ENCODE measurements around the gene C1orf116. TPM values are rescaled to one million over a fixed set of nuclear protein-coding genes. Genes with fewer than 3 reads are reported as not detected.
A peak's percentile ranks its signal among the peaks of the same experiment; 100 is the strongest.

The C1orf116 gene
- total RNA-seq, 1 experiment from 2014 or later, result 124 TPM

GRCh38 chr1:207055386-207056001, 22.9 kb upstream of the C1orf116 start:
- CTCF ChIA-PET, result no interaction called here
- TF ChIP-seq CTCF (IDR thresholded peaks at IDR 0.05; ENCODE audit: unreplicated experiment), result no peak
- no peak overlapping the region for H3K27ac Mint-ChIP-seq (ENCODE audit: unreplicated experiment)
- H3K4me3 Mint-ChIP-seq (ENCODE audit: low read depth, unreplicated experiment), result no peak overlapping the region
- BruUV-seq (replicated peaks), result no TSS peak
- no peak for DNase-seq
- peaks cover 43% of the 10 kb centered on the region for H3K4me1 Mint-ChIP-seq (ENCODE audit: low read depth, unreplicated experiment)
- H3K36me3 Mint-ChIP-seq (ENCODE audit: insufficient read depth, unreplicated experiment), result peaks cover 57% of the 10 kb centered on the region
- intact Hi-C loops (cut with micrococcal nuclease; ENCODE audit: unreplicated experiment), result loop anchor here (10.0 kb wide), 1 partner anchor 51 kb away; no protein-coding TSS in a partner anchor
- no peaks in the 10 kb centered on the region for H3K9me3 Mint-ChIP-seq (ENCODE audit: low read depth, unreplicated experiment)
- H3K27me3 Mint-ChIP-seq (ENCODE audit: unreplicated experiment), result no peaks in the 10 kb centered on the region

- intact Hi-C loops (cut with micrococcal nuclease; ENCODE audit: unreplicated experiment), result loop anchor here (10.0 kb wide), 1 partner anchor 50 kb away; no protein-coding TSS in a partner anchor
- no TSS peak for BruUV-seq (replicated peaks)
- no peaks in the 10 kb centered on the region for H3K27me3 Mint-ChIP-seq (ENCODE audit: unreplicated experiment)
- CTCF ChIA-PET, result no interaction called here
- peaks cover 67% of the 10 kb centered on the region for H3K36me3 Mint-ChIP-seq (ENCODE audit: insufficient read depth, unreplicated experiment)
- DNase-seq, result no peak
- peaks cover 48% of the 10 kb centered on the region for H3K4me1 Mint-ChIP-seq (ENCODE audit: low read depth, unreplicated experiment)
- H3K9me3 Mint-ChIP-seq (ENCODE audit: low read depth, unreplicated experiment), result no peaks in the 10 kb centered on the region
- peak overlapping the region; percentile 97 for H3K4me3 Mint-ChIP-seq (ENCODE audit: low read depth, unreplicated experiment)
- H3K27ac Mint-ChIP-seq (ENCODE audit: unreplicated experiment), result no peak overlapping the region
- TF ChIP-seq CTCF (IDR thresholded peaks at IDR 0.05; ENCODE audit: unreplicated experiment), result no peak
These were observed 21.9 kb upstream of the C1orf116 start for GRCh38 chr1:207054491-207054890.

GRCh38 chr1:207052911-207053769, 20.6 kb upstream of the C1orf116 start, which contains the start of gene PFKFB2:
Gene PFKFB2 (plus strand): TSS chr1:207053275. CDS start chr1:207054718, 1,443 bp downstream.
- H3K27me3 Mint-ChIP-seq (ENCODE audit: unreplicated experiment), result no peaks in the 10 kb centered on the region

More at GRCh38 chr1:207052911-207053769, 20.6 kb upstream of the C1orf116 start, which contains the start of gene PFKFB2:
- peaks cover 68% of the 10 kb centered on the region for H3K36me3 Mint-ChIP-seq (ENCODE audit: insufficient read depth, unreplicated experiment)
- DNase-seq, result peak; percentile 100
- peak; percentile 45 for TF ChIP-seq CTCF (IDR thresholded peaks at IDR 0.05; ENCODE audit: unreplicated experiment)
- CTCF ChIA-PET, result interaction anchor here (0.6 to 4.9 kb wide), 13 partner anchors 13 to 583 kb away, joined by 3 to 54 read pairs (median 4); partner anchors contain the start of genes C1orf116 and IKBKE
- peaks cover 58% of the 10 kb centered on the region for H3K4me1 Mint-ChIP-seq (ENCODE audit: low read depth, unreplicated experiment)
- peak within 1 kb of the TSS; percentile 93 for H3K27ac Mint-ChIP-seq (ENCODE audit: unreplicated experiment)
- no peaks in the 10 kb centered on the region for H3K9me3 Mint-ChIP-seq (ENCODE audit: low read depth, unreplicated experiment)
- peak within 1 kb of the TSS; percentile 97 for H3K4me3 Mint-ChIP-seq (ENCODE audit: low read depth, unreplicated experiment)
- intact Hi-C loops (cut with micrococcal nuclease; ENCODE audit: unreplicated experiment), result loop anchor here (10.0 kb wide), 1 partner anchor 48 kb away; no protein-coding TSS in a partner anchor
- BruUV-seq (replicated peaks), result TSS peak; percentile 40

Measured in Calu3 (cell line).